K562 (cell line): ENCODE measurements around the gene ZNF302. TPM values are rescaled to one million over a fixed set of nuclear protein-coding genes. Genes with fewer than 3 reads are reported as not detected.
A peak's percentile ranks its signal among the peaks of the same experiment; 100 is the strongest.

Experiments
- EHMT2 ChIP-seq: fragments of 450-650 bp; IDR thresholded peaks from 2 replicates; pipeline ENCODE4 v1.6.1; 2018; ENCODE audit warnings: antibody characterized with exemption
- ELF1 ChIP-seq: fragments of 200-800 bp; sonication (Bioruptor generic); IDR thresholded peaks from 2 replicates; pipeline ENCODE4 v1.6.1; 2016; ENCODE audit warnings: missing genetic modification characterization, missing compliant biosample characterization
- NFXL1 ChIP-seq: fragments of 450-650 bp; formaldehyde crosslinking; IDR thresholded peaks from 2 replicates; pipeline ENCODE4 v1.4.0; 2021; ENCODE audit warnings: mild to moderate bottlenecking
- OTX1 ChIP-seq: fragments of 450-650 bp; formaldehyde crosslinking; IDR thresholded peaks from 2 replicates; pipeline ENCODE4 v1.4.0; 2022; ENCODE audit warnings: mild to moderate bottlenecking
- ZNF134 ChIP-seq: fragments of 250-450 bp; sonication (Bioruptor Pico); conservative IDR thresholded peaks from 2 replicates; pipeline ENCODE4 v1.4.0; 2020
- polyA plus RNA-seq, 8 experiments: library from polyadenylated mRNA; depleted of rRNA in 4 of 8; stranded (reverse) in 5 of 8; unstranded in 3 of 8; fragments of >200 nt; fragmentation: Nextera tagmentation in 2 of 8; fragmentation: Illumina TruSeq in 1 of 8; extraction: Ambion mirVana in 2 of 8; extraction: Trizol in 1 of 8; gene quantifications; 2 replicates each; pipeline versions ENCODE4 v1.2.1 to v1.2.3, GENCODE V29; 2011 to 2014; ENCODE audit warnings: inconsistent platforms in 1 of 8, missing spikeins in 1 of 8
- total RNA-seq, 7 experiments: library from RNA; depleted of rRNA in 6 of 7; stranded (reverse); fragments of >200 nt in 6 of 7; fragmentation: Illumina TruSeq in 2 of 7; extraction: Trizol in 2 of 7; gene quantifications; 2 replicates each; pipeline versions ENCODE4 v1.2.1 to v1.2.3, GENCODE V29; 2011 to 2021; ENCODE audit warnings: low replicate concordance in 1 of 7
- TF ChIP-seq, protein P1 (sequence below), 2 experiments: fragments of 450-650 bp; formaldehyde crosslinking in 1 of 2; IDR thresholded peaks; 2 replicates each; pipeline versions ENCODE4 v1.4.0 to v1.6.1; 2014 to 2020; ENCODE audit warnings: mild to moderate bottlenecking in 2 of 2, borderline replicate concordance in 1 of 2, low read depth in 1 of 2
- TF ChIP-seq, protein P2 (sequence below), 2 experiments: IDR thresholded peaks; 2 replicates each; pipeline ENCODE4 v1.6.1; 2012; ENCODE audit warnings: improper control_type of control experiment in 2 of 2, low read depth in 2 of 2, low read length in 2 of 2, borderline replicate concordance in 1 of 2
- TF ChIP-seq, protein P3 (sequence below): sonication (generic); formaldehyde crosslinking; IDR thresholded peaks from 2 replicates; pipeline ENCODE4 v1.8.1; 2022; ENCODE audit warnings: missing genetic modification reagents
- TF ChIP-seq, protein P4 (sequence below): fragments of 250-450 bp; sonication (Bioruptor Pico); IDR thresholded peaks from 2 replicates; pipeline ENCODE4 v1.4.0; 2020; ENCODE audit warnings: mild to moderate bottlenecking, moderate library complexity
- TF ChIP-seq, protein P5 (sequence below): sonication (generic); formaldehyde crosslinking; IDR thresholded peaks from 2 replicates; pipeline ENCODE4 v1.8.0; 2022; ENCODE audit warnings: mild to moderate bottlenecking, missing genetic modification reagents

The ZNF302 gene
- total and polyA plus RNA-seq, 9 of the 15 experiments (the other 6 are each of a cell fraction or from before 2014, with no cell fraction given), result 0.08 to 1.0 (median 0.27) TPM; not detected in 1

DNA sequence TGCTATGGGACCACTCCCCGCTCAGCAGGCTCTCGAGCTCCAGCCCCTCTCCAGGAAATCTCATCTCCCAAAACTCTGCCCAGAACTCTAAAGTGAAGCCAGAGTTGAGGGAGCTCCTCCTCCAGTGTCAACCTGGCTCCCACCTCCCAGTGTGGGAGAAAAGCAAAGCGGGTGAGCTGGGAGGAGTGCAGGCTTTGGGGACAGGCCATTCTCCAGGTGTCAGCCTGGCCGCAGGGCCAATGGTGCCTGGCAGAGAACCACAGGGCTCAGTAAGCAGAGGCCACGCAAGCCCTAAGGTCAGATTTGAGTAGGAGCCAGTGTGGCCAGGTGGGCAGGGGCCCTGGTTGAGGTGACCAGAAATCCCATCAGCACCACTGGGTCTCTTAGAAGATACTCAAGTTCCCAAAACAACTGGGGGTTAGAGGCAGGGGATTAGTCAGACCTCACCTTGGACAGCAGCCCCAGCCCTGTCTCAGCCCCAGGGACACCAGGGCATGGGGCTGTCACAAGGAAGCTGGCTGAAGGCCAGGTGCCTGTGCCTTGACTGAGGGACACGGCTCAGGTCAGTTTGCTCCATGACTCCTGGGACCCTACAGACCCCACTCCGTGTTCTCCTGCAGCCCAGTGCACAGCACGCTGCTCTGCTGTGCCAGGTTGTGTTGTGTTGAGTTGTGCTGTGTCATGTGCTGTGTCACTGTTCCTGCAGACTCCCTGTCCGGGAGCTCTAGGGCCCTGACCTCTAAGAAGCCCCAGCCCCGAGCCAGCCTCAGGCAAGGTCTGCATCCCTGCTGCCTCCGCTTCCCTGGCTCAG, 53.7 kb downstream of the ZNF302 start (continued):
- TF ChIP-seq, protein P1, sequence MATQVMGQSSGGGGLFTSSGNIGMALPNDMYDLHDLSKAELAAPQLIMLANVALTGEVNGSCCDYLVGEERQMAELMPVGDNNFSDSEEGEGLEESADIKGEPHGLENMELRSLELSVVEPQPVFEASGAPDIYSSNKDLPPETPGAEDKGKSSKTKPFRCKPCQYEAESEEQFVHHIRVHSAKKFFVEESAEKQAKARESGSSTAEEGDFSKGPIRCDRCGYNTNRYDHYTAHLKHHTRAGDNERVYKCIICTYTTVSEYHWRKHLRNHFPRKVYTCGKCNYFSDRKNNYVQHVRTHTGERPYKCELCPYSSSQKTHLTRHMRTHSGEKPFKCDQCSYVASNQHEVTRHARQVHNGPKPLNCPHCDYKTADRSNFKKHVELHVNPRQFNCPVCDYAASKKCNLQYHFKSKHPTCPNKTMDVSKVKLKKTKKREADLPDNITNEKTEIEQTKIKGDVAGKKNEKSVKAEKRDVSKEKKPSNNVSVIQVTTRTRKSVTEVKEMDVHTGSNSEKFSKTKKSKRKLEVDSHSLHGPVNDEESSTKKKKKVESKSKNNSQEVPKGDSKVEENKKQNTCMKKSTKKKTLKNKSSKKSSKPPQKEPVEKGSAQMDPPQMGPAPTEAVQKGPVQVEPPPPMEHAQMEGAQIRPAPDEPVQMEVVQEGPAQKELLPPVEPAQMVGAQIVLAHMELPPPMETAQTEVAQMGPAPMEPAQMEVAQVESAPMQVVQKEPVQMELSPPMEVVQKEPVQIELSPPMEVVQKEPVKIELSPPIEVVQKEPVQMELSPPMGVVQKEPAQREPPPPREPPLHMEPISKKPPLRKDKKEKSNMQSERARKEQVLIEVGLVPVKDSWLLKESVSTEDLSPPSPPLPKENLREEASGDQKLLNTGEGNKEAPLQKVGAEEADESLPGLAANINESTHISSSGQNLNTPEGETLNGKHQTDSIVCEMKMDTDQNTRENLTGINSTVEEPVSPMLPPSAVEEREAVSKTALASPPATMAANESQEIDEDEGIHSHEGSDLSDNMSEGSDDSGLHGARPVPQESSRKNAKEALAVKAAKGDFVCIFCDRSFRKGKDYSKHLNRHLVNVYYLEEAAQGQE (IDR thresholded peaks at IDR 0.05; ENCODE audit: borderline replicate concordance), result peak; percentile 95
- TF ChIP-seq, protein P1 (CRISPR knock-in tag; IDR thresholded peaks at IDR 0.05; ENCODE audit: low read depth), result peak; percentile 88
- no peak for TF ChIP-seq NFXL1 (CRISPR knock-in tag)
- TF ChIP-seq, protein P2, sequence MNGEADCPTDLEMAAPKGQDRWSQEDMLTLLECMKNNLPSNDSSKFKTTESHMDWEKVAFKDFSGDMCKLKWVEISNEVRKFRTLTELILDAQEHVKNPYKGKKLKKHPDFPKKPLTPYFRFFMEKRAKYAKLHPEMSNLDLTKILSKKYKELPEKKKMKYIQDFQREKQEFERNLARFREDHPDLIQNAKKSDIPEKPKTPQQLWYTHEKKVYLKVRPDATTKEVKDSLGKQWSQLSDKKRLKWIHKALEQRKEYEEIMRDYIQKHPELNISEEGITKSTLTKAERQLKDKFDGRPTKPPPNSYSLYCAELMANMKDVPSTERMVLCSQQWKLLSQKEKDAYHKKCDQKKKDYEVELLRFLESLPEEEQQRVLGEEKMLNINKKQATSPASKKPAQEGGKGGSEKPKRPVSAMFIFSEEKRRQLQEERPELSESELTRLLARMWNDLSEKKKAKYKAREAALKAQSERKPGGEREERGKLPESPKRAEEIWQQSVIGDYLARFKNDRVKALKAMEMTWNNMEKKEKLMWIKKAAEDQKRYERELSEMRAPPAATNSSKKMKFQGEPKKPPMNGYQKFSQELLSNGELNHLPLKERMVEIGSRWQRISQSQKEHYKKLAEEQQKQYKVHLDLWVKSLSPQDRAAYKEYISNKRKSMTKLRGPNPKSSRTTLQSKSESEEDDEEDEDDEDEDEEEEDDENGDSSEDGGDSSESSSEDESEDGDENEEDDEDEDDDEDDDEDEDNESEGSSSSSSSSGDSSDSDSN (IDR thresholded peaks at IDR 0.05; ENCODE audit: borderline replicate concordance in 1 of 2, low read depth in 2 of 2, low read length in 2 of 2), result no peak
- TF ChIP-seq, protein P3, sequence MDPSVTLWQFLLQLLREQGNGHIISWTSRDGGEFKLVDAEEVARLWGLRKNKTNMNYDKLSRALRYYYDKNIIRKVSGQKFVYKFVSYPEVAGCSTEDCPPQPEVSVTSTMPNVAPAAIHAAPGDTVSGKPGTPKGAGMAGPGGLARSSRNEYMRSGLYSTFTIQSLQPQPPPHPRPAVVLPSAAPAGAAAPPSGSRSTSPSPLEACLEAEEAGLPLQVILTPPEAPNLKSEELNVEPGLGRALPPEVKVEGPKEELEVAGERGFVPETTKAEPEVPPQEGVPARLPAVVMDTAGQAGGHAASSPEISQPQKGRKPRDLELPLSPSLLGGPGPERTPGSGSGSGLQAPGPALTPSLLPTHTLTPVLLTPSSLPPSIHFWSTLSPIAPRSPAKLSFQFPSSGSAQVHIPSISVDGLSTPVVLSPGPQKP, result no peak
- TF ChIP-seq, protein P4, sequence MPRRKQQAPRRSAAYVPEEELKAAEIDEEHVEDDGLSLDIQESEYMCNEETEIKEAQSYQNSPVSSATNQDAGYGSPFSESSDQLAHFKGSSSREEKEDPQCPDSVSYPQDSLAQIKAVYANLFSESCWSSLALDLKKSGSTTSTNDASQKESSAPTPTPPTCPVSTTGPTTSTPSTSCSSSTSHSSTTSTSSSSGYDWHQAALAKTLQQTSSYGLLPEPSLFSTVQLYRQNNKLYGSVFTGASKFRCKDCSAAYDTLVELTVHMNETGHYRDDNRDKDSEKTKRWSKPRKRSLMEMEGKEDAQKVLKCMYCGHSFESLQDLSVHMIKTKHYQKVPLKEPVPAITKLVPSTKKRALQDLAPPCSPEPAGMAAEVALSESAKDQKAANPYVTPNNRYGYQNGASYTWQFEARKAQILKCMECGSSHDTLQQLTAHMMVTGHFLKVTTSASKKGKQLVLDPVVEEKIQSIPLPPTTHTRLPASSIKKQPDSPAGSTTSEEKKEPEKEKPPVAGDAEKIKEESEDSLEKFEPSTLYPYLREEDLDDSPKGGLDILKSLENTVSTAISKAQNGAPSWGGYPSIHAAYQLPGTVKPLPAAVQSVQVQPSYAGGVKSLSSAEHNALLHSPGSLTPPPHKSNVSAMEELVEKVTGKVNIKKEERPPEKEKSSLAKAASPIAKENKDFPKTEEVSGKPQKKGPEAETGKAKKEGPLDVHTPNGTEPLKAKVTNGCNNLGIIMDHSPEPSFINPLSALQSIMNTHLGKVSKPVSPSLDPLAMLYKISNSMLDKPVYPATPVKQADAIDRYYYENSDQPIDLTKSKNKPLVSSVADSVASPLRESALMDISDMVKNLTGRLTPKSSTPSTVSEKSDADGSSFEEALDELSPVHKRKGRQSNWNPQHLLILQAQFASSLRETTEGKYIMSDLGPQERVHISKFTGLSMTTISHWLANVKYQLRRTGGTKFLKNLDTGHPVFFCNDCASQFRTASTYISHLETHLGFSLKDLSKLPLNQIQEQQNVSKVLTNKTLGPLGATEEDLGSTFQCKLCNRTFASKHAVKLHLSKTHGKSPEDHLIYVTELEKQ (CRISPR knock-in tag), result no peak
- TF ChIP-seq OTX1 (CRISPR knock-in tag), result no peak
- no peak for TF ChIP-seq ELF1
- no peak for TF ChIP-seq ZNF134 (CRISPR knock-in tag)
- peak; percentile 86 for TF ChIP-seq EHMT2
- TF ChIP-seq, protein P5, sequence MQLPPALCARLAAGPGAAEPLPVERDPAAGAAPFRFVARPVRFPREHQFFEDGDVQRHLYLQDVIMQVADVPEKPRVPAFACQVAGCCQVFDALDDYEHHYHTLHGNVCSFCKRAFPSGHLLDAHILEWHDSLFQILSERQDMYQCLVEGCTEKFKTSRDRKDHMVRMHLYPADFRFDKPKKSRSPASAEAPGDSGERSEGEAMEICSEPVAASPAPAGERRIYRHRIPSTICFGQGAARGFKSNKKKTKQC (CRISPR knock-in tag), result 0 out of 2 replicates have a peak, but pooled peaks have one; percentile 40
